ENCODE measurements around the gene XKR7.

The XKR7 gene

GRCh38 chr20:31953556-31954148 lies 14.3 kb upstream of the XKR7 start:
- Mint-ChIP-seq H3K9me3 (peaks cover 3% of the 10 kb centered on the region), H3K27me3 (peaks cover 8% of the 10 kb centered on the region), H3K4me1 (ENCODE audit: low read depth) (peaks cover 30% of the 10 kb centered on the region), H3K27ac (no peak overlapping the region), H3K36me3 (ENCODE audit: low read depth) (peaks cover 22% of the 10 kb centered on the region), H3K4me3 (no peak overlapping the region)

- H3K27me3 Mint-ChIP-seq, result peaks cover 14% of the 10 kb centered on the region
- peaks cover 25% of the 10 kb centered on the region for H3K4me1 Mint-ChIP-seq (ENCODE audit: low read depth)
- no peaks in the 10 kb centered on the region for H3K9me3 Mint-ChIP-seq
- no peak overlapping the region for H3K4me3 Mint-ChIP-seq
- H3K36me3 Mint-ChIP-seq (ENCODE audit: low read depth), result peaks cover 16% of the 10 kb centered on the region
- H3K27ac Mint-ChIP-seq, result no peak overlapping the region
Measured at GRCh38 chr20:31954500-31954899, 13.5 kb upstream of the XKR7 start.

- H3K36me3 Mint-ChIP-seq (ENCODE audit: low read depth), result peaks cover under 1% of the 10 kb centered on the region
- peaks cover 18% of the 10 kb centered on the region for H3K27me3 Mint-ChIP-seq
- peaks cover 4% of the 10 kb centered on the region for H3K4me1 Mint-ChIP-seq (ENCODE audit: low read depth)
- H3K9me3 Mint-ChIP-seq, result no peaks in the 10 kb centered on the region
- no peak overlapping the region for H3K27ac Mint-ChIP-seq
- H3K4me3 Mint-ChIP-seq, result no peak overlapping the region
Measured at GRCh38 chr20:31956556-31957526, 11.1 kb upstream of the XKR7 start.

GRCh38 chr20:31962761-31963160 lies 5.2 kb upstream of the XKR7 start:
- Mint-ChIP-seq H3K27me3 (peaks cover 50% of the 10 kb centered on the region), H3K9me3 (no peaks in the 10 kb centered on the region), H3K4me3 (no peak overlapping the region), H3K36me3 (ENCODE audit: low read depth) (no peaks in the 10 kb centered on the region), H3K27ac (no peak overlapping the region), H3K4me1 (ENCODE audit: low read depth) (no peaks in the 10 kb centered on the region)

GRCh38 chr20:31963889-31964288 lies 4.1 kb upstream of the XKR7 start:
- peaks cover 51% of the 10 kb centered on the region for H3K27me3 Mint-ChIP-seq
- H3K36me3 Mint-ChIP-seq (ENCODE audit: low read depth), result no peaks in the 10 kb centered on the region
- H3K4me3 Mint-ChIP-seq, result no peak overlapping the region

GRCh38 chr20:31966991-31967655 lies 828 bp upstream of the XKR7 start:
- Mint-ChIP-seq H3K4me1 (ENCODE audit: low read depth) (peaks cover 4% of the 10 kb centered on the region), H3K4me3 (peak overlapping the region; percentile 60), H3K9me3 (no peaks in the 10 kb centered on the region), H3K27ac (no peak overlapping the region), H3K36me3 (ENCODE audit: low read depth) (no peaks in the 10 kb centered on the region), H3K27me3 (peaks cover 63% of the 10 kb centered on the region)

More at GRCh38 chr20:31963889-31964288, 4.1 kb upstream of the XKR7 start:
- Mint-ChIP-seq H3K27ac (no peak overlapping the region), H3K9me3 (no peaks in the 10 kb centered on the region), H3K4me1 (ENCODE audit: low read depth) (peaks cover 4% of the 10 kb centered on the region)

GRCh38 chr20:31968291-31969126 lies 558 bp downstream of the XKR7 start:
- Mint-ChIP-seq H3K36me3 (ENCODE audit: low read depth) (no peaks in the 10 kb centered on the region), H3K27me3 (peaks cover 58% of the 10 kb centered on the region), H3K4me1 (ENCODE audit: low read depth) (peaks cover 4% of the 10 kb centered on the region), H3K4me3 (peak overlapping the region; percentile 88), H3K9me3 (no peaks in the 10 kb centered on the region), H3K27ac (no peak overlapping the region)

- H3K4me1 Mint-ChIP-seq (ENCODE audit: low read depth), result peaks cover 4% of the 10 kb centered on the region
- H3K9me3 Mint-ChIP-seq, result no peaks in the 10 kb centered on the region
- H3K27ac Mint-ChIP-seq, result no peak overlapping the region
- no peaks in the 10 kb centered on the region for H3K36me3 Mint-ChIP-seq (ENCODE audit: low read depth)
- H3K27me3 Mint-ChIP-seq, result peaks cover 53% of the 10 kb centered on the region
- H3K4me3 Mint-ChIP-seq, result no peak overlapping the region
Measured at GRCh38 chr20:31969991-31970390, 2.0 kb downstream of the XKR7 start.

GRCh38 chr20:31972471-31973021 lies 4.6 kb downstream of the XKR7 start:
- no peak overlapping the region for H3K4me3 Mint-ChIP-seq
- H3K9me3 Mint-ChIP-seq, result no peaks in the 10 kb centered on the region
- H3K27me3 Mint-ChIP-seq, result peaks cover 41% of the 10 kb centered on the region
- H3K4me1 Mint-ChIP-seq (ENCODE audit: low read depth), result peaks cover 4% of the 10 kb centered on the region
- H3K36me3 Mint-ChIP-seq (ENCODE audit: low read depth), result no peaks in the 10 kb centered on the region
- no peak overlapping the region for H3K27ac Mint-ChIP-seq

GRCh38 chr20:31974296-31974695 lies 6.3 kb downstream of the XKR7 start:
- Mint-ChIP-seq H3K27ac (no peak overlapping the region), H3K36me3 (ENCODE audit: low read depth) (no peaks in the 10 kb centered on the region), H3K4me3 (no peak overlapping the region), H3K27me3 (peaks cover 34% of the 10 kb centered on the region), H3K9me3 (no peaks in the 10 kb centered on the region), H3K4me1 (ENCODE audit: low read depth) (no peaks in the 10 kb centered on the region)

- H3K4me1 Mint-ChIP-seq (ENCODE audit: low read depth), result no peaks in the 10 kb centered on the region
- no peak overlapping the region for H3K4me3 Mint-ChIP-seq
- H3K27ac Mint-ChIP-seq, result no peak overlapping the region
- no peaks in the 10 kb centered on the region for H3K36me3 Mint-ChIP-seq (ENCODE audit: low read depth)
- no peaks in the 10 kb centered on the region for H3K9me3 Mint-ChIP-seq
- H3K27me3 Mint-ChIP-seq, result peaks cover 29% of the 10 kb centered on the region
Measured at GRCh38 chr20:31974951-31975487, 7.1 kb downstream of the XKR7 start.

GRCh38 chr20:31975874-31976273 lies 7.9 kb downstream of the XKR7 start:
- Mint-ChIP-seq H3K36me3 (ENCODE audit: low read depth) (no peaks in the 10 kb centered on the region), H3K27ac (no peak overlapping the region), H3K27me3 (peaks cover 20% of the 10 kb centered on the region)

GRCh38 chr20:31977080-31977479 lies 9.1 kb downstream of the XKR7 start:
- H3K27ac Mint-ChIP-seq, result no peak overlapping the region
- no peaks in the 10 kb centered on the region for H3K4me1 Mint-ChIP-seq (ENCODE audit: low read depth)
- H3K9me3 Mint-ChIP-seq, result no peaks in the 10 kb centered on the region
- no peaks in the 10 kb centered on the region for H3K36me3 Mint-ChIP-seq (ENCODE audit: low read depth)
- H3K4me3 Mint-ChIP-seq, result no peak overlapping the region
- peaks cover 22% of the 10 kb centered on the region for H3K27me3 Mint-ChIP-seq

More at GRCh38 chr20:31975874-31976273, 7.9 kb downstream of the XKR7 start:
- no peak overlapping the region for H3K4me3 Mint-ChIP-seq
- no peaks in the 10 kb centered on the region for H3K9me3 Mint-ChIP-seq
- H3K4me1 Mint-ChIP-seq (ENCODE audit: low read depth), result no peaks in the 10 kb centered on the region

Measured in stimulated activated naive CD8-positive, alpha-beta T cell treated with anti-CD3 and anti-CD28 coated beads, Interleukin-15, Interleukin-2, amounts not matched to agents 100 ng/mL and 50 ng/mL, for 24 hours (primary cell).